HCT116 (cell line): Measurements from ENCODE around the gene NELFB. TPM values are rescaled to one million over a fixed set of nuclear protein-coding genes. Genes with fewer than 3 reads are reported as not detected.

ENCODE experiments used
- ATAC-seq: fragments of 200-7000 bp; cut with Tn5 transposase; 2 replicates; pipeline ENCODE4 v1.9.1; 2020; ENCODE audit warnings: mild to moderate bottlenecking, moderate library complexity
- BruUV-seq: library from RNA; stranded (reverse); fragments of 400-500 nt; replicated peaks from 2 replicates; lab custom pipeline; 2021; lab: Mats Ljungman, UMichigan
- CTCF ChIA-PET: fragments of 300-600 bp; sonication (Branson Sonifier 250); formaldehyde crosslinking; loops from one replicate; lab custom pipeline; 2021; ENCODE audit warnings: antibody characterized with exemption; lab: Charles Lee
- POLR2A ChIA-PET: fragments of 300-600, 350-600 bp; sonication (Branson Sonifier 250); formaldehyde crosslinking; loops from one replicate; lab custom pipeline; 2021; ENCODE audit warnings: antibody characterized with exemption; lab: Charles Lee
- RAD21 ChIA-PET, 2 experiments: fragments of 300-600 bp; sonication (Branson Sonifier 250); formaldehyde crosslinking; loops; one replicate each; lab custom pipeline; 2023; ENCODE audit warnings: low total read pairs in 2 of 2; ENCODE audit not compliant: uncharacterized antibody in 2 of 2, unreplicated experiment in 2 of 2, low non-redundant PET in 1 of 2; lab: Charles Lee
- DNase-seq: peaks from one replicate; pipeline ENCODE4 v3.0.0-alpha.2; 2010; ENCODE audit warnings: low read depth, low spot score
- H2AFZ ChIP-seq: fragments of 200-600 bp; shearing (Covaris generic), sonication (generic); 2 replicates; pipeline ENCODE4 v1.6.1; 2017; ENCODE audit warnings: low read depth, mixed run types, mixed read lengths, antibody characterized with exemption, low read length; ENCODE audit not compliant: poor library complexity, severe bottlenecking
- H3K27ac ChIP-seq: 2 replicates; pipeline ENCODE4 v1.5.1; 2012; ENCODE audit warnings: low read depth, low read length
- H3K27me3 ChIP-seq: fragments of 200-600 bp; sonication (generic); 2 replicates; pipeline ENCODE4 v1.6.1; 2016; ENCODE audit warnings: mixed run types, low read length, mixed read lengths; ENCODE audit not compliant: insufficient read depth
- H3K36me3 ChIP-seq, 2 experiments: fragments of 200-500 bp in 1 of 2; fragments of 200-600 bp in 1 of 2; sonication (Bioruptor generic) in 1 of 2; sonication (generic) in 1 of 2; 2 replicates each; pipeline versions ENCODE4 v1.5.1 to v1.6.1; 2014 to 2016; ENCODE audit warnings: low read length in 2 of 2, inconsistent platforms in 1 of 2, mixed read lengths in 1 of 2, mixed run types in 1 of 2; ENCODE audit not compliant: insufficient read depth in 2 of 2, control insufficient read depth in 1 of 2
- H3K4me1 ChIP-seq, 2 experiments: fragments of 200-600 bp in 1 of 2; sonication (generic) in 1 of 2; 2 replicates each; pipeline versions ENCODE4 v1.5.1 to v1.6.1; 2012 to 2017; ENCODE audit warnings: low read length in 2 of 2, inconsistent platforms in 1 of 2, mild to moderate bottlenecking in 1 of 2, mixed read lengths in 1 of 2, mixed run types in 1 of 2, moderate library complexity in 1 of 2; ENCODE audit not compliant: insufficient read depth in 2 of 2, control insufficient read depth in 1 of 2
- H3K4me2 ChIP-seq: fragments of 200-600 bp; sonication (generic); 2 replicates; pipeline ENCODE4 v1.6.1; 2017; ENCODE audit warnings: mixed run types, low read length, mixed read lengths
- H3K4me3 ChIP-seq, 2 experiments: fragments of 200-600 bp in 1 of 2; sonication (generic) in 1 of 2; replicated peaks in 1 of 2; 2 replicates each; pipeline ENCODE4 v1.5.1; 2011 to 2016; ENCODE audit warnings: low read length in 2 of 2, control low read depth in 1 of 2, low read depth in 1 of 2, mild to moderate bottlenecking in 1 of 2, mixed read lengths in 1 of 2, mixed run types in 1 of 2
- H3K79me2 ChIP-seq: fragments of 200-600 bp; sonication (generic); 2 replicates; pipeline ENCODE4 v1.6.1; 2017; ENCODE audit warnings: mild to moderate bottlenecking, mixed run types, low read length, moderate library complexity, mixed read lengths; ENCODE audit not compliant: insufficient read depth
- H3K9ac ChIP-seq: fragments of 200-600 bp; sonication (generic); 2 replicates; pipeline ENCODE4 v1.6.1; 2016; ENCODE audit warnings: low read length, mixed read lengths
- H3K9me2 ChIP-seq: fragments of 200-600 bp; sonication (generic), shearing (Covaris generic); 2 replicates; pipeline ENCODE4 v1.6.1; 2017; ENCODE audit warnings: mixed run types, mild to moderate bottlenecking, moderate library complexity; ENCODE audit not compliant: insufficient read depth
- H3K9me3 ChIP-seq, 2 experiments: fragments of 200-500 bp in 1 of 2; fragments of 200-600 bp in 1 of 2; sonication (Bioruptor generic) in 1 of 2; sonication (generic) in 1 of 2; 2 replicates each; pipeline ENCODE4 v1.6.1; 2014 to 2017; ENCODE audit warnings: low read length in 2 of 2, mixed read lengths in 2 of 2, inconsistent platforms in 1 of 2, low read depth in 1 of 2, mild to moderate bottlenecking in 1 of 2, mixed run types in 1 of 2, moderate library complexity in 1 of 2; ENCODE audit not compliant: control insufficient read depth in 1 of 2, insufficient read depth in 1 of 2
- H4K20me1 ChIP-seq: fragments of 200-600 bp; sonication (generic), shearing (Covaris generic); 2 replicates; pipeline ENCODE4 v1.6.1; 2017; ENCODE audit warnings: mixed run types, mild to moderate bottlenecking, moderate library complexity; ENCODE audit not compliant: insufficient read depth
- EGR1 ChIP-seq: IDR thresholded peaks from 2 replicates; pipeline ENCODE4 v1.6.1; 2012; ENCODE audit warnings: low read depth
- EZH2 ChIP-seq: fragments of 200-600 bp; sonication (generic); IDR thresholded peaks from 2 replicates; pipeline ENCODE4 v1.6.1; 2017; ENCODE audit warnings: antibody characterized with exemption, mixed run types
- JUND ChIP-seq: IDR thresholded peaks from 2 replicates; pipeline ENCODE4 v1.6.1; 2012
- SIN3A ChIP-seq: IDR thresholded peaks from 2 replicates; pipeline ENCODE4 v1.6.1; 2012; ENCODE audit warnings: low read depth
- TCF7L2 ChIP-seq: IDR thresholded peaks from 2 replicates; pipeline ENCODE4 v1.7.0; 2011; ENCODE audit warnings: borderline replicate concordance, inconsistent platforms; ENCODE audit not compliant: insufficient read depth, insufficient read length; ENCODE audit errors: extremely low read depth
- ZFX ChIP-seq: fragments of 450-650 bp; IDR thresholded peaks from 2 replicates; pipeline ENCODE4 v1.6.1; 2017
- ZNF274 ChIP-seq: fragments of 200-500 bp; sonication (Bioruptor generic); IDR thresholded peaks from 2 replicates; pipeline ENCODE4 v1.6.1; 2014; ENCODE audit warnings: mild to moderate bottlenecking, low read depth, low read length, inconsistent platforms
- intact Hi-C: fragments of 100-400 bp; cut with micrococcal nuclease; formaldehyde crosslinking; loops from 2 replicates; pipeline ENCODE4 v1.10.0; 2022
- total RNA-seq: library from RNA; stranded (reverse); gene quantifications from one replicate; pipeline ENCODE4 v1.2.1, GENCODE V29; 2021; ENCODE audit not compliant: unreplicated experiment
- TF ChIP-seq, protein P1 (sequence below): IDR thresholded peaks from 2 replicates; pipeline ENCODE4 v1.6.1; 2012

NELFB gene
- total RNA-seq, 1 experiment from 2014 or later = 86.4 TPM

DNA sequence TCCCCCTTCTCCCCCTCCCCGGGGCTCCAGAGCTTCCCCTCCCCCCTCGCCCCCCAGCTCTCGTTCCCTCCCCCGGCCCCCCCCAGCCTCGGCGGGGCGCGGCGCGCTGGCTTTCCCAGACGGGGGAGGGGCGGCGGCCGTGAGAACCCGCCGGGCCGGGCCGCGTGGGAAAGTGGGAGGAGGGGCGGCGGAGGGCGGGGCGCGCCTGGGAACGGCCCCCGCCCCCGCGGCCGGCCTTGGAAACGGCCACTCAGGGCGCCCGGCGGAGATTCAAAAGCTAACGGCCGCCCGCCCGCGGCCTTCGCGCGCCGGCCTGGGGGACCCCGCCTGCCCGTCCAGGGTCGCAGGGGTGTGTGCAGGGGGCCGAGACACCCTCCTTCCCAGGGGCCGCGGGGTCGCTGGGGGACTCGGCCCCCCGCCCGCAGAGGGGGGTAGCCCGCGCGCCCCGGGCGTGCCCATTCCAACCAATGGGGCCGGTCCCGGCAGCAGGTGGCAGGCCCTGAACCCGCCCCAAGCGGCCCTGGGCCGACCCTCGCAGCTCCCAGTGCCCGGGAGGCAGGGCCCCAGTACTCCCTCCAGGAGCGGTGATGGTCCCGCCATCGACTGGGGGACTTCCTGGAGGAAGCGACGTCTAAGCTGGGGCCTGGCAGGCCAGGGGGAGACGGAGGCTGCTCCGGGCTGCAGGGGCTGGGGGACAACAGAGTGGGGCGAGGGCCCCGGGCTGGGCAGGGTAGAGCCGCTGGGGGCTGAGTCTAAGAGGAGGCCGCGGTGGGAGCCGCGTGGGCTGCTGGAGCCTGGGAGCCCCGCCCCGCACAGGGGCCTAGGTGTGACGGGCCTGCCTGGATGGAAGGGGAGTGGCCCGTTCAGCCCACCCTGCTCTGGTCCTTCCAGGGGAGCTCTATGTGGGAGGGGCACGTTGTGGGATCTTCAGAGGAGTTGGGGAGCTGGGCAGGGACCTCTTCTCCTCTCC lies 61.2 kb downstream of the NELFB start:
- Histone ChIP-seq H3K4me2 (peak overlapping the region; percentile 71), H2AFZ (no peak overlapping the region), H3K4me1 (peaks cover 23 to 42% of the 10 kb centered on the region in 2 experiments), H3K79me2 (no peaks in the 10 kb centered on the region), H3K27me3 (no peaks in the 10 kb centered on the region), H3K9me3 (no peaks in the 10 kb centered on the region), H3K27ac (peak overlapping the region; percentile 55; the same call in 1 of the 2 replicates), H3K9ac (peak overlapping the region; percentile 57), H3K4me3 (peak overlapping the region in 1 of 2 experiments; percentile 43; a peak in 2 of 4 replicates), H4K20me1 (no peaks in the 10 kb centered on the region), H3K9me2 (no peaks in the 10 kb centered on the region), H3K36me3 (no peaks in the 10 kb centered on the region)
- ChIA-PET RAD21 (no interaction called here), CTCF (interaction anchor here (1.2 to 1.3 kb wide), 2 partner anchors 14 to 107 kb away, joined by 3 to 7 read pairs; partner anchors contain the start of genes EXD3 and NRARP), POLR2A (interaction anchor here (1.0 kb wide), 1 partner anchor 9 kb away, joined by 3 read pairs; no protein-coding TSS in a partner anchor)
- TF ChIP-seq ZFX (peak; percentile 39; the same call in 1 of the 2 replicates), TCF7L2 (peak; percentile 28), JUND (no peak)
- BruUV-seq = no TSS peak
- intact Hi-C loops = no loop called here
- ATAC-seq (peak; percentile 71), DNase-seq (no peak)

- H3K9me2 ChIP-seq = no peaks in the 10 kb centered on the region
- H3K4me1 ChIP-seq = peaks cover 14 to 33% of the 10 kb centered on the region in 2 experiments
- ChIA-PET CTCF (interaction anchor here (1.2 kb wide), 1 partner anchor 106 kb away, joined by 3 read pairs; the partner anchor contains the start of gene EXD3), POLR2A (interaction anchor here (1.0 kb wide), 1 partner anchor 10 kb away, joined by 3 read pairs; no protein-coding TSS in a partner anchor), RAD21 (no interaction called here)
- BruUV-seq = no TSS peak
- H2AFZ ChIP-seq = no peak overlapping the region
- no peaks in the 10 kb centered on the region for H3K27me3 ChIP-seq
- no peak for TF ChIP-seq EGR1
- TF ChIP-seq JUND = no peak
- TF ChIP-seq, protein P1, sequence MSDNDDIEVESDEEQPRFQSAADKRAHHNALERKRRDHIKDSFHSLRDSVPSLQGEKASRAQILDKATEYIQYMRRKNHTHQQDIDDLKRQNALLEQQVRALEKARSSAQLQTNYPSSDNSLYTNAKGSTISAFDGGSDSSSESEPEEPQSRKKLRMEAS = no peak
- TF ChIP-seq ZNF274 = no peak
- TF ChIP-seq EZH2 = no peak
- no peak for TF ChIP-seq SIN3A
- intact Hi-C loops = no loop called here
- no peaks in the 10 kb centered on the region for H3K36me3 ChIP-seq
- H3K4me2 ChIP-seq = peak overlapping the region; percentile 71; the same call in 1 of the 2 replicates
- H3K79me2 ChIP-seq = no peaks in the 10 kb centered on the region
- ATAC-seq (no peak), DNase-seq (no peak)
- no peak overlapping the region; the same call in 1 of the 2 replicates for H3K27ac ChIP-seq
- H3K4me3 ChIP-seq = no peak overlapping the region
- H3K9me3 ChIP-seq = no peaks in the 10 kb centered on the region
- no peak overlapping the region for H3K9ac ChIP-seq
- H4K20me1 ChIP-seq = no peaks in the 10 kb centered on the region
Measured at GRCh38 chr9:137317021-137317717, 62.0 kb downstream of the NELFB start.
